NB4 (cell line): Measurements from ENCODE around the gene ZBTB1.

ENCODE experiments used
- MYC ChIP-seq: IDR thresholded peaks from 2 replicates; pipeline ENCODE4 v1.6.1; 2011; ENCODE audit warnings: low read depth, low read length
- POLR2A ChIP-seq: IDR thresholded peaks from 2 replicates; pipeline ENCODE4 v1.6.1; 2011; ENCODE audit warnings: mild to moderate bottlenecking; ENCODE audit not compliant: insufficient read length; ENCODE audit errors: extremely low read depth
- TF ChIP-seq, protein P1 (sequence below): IDR thresholded peaks from one replicate; pipeline ENCODE4 v1.5.1; 2012; ENCODE audit warnings: low read depth, low read length
- TF ChIP-seq, protein P2 (sequence below): IDR thresholded peaks from 2 replicates; pipeline ENCODE4 v1.6.1; 2011; ENCODE audit warnings: low read depth, low read length

DNA sequence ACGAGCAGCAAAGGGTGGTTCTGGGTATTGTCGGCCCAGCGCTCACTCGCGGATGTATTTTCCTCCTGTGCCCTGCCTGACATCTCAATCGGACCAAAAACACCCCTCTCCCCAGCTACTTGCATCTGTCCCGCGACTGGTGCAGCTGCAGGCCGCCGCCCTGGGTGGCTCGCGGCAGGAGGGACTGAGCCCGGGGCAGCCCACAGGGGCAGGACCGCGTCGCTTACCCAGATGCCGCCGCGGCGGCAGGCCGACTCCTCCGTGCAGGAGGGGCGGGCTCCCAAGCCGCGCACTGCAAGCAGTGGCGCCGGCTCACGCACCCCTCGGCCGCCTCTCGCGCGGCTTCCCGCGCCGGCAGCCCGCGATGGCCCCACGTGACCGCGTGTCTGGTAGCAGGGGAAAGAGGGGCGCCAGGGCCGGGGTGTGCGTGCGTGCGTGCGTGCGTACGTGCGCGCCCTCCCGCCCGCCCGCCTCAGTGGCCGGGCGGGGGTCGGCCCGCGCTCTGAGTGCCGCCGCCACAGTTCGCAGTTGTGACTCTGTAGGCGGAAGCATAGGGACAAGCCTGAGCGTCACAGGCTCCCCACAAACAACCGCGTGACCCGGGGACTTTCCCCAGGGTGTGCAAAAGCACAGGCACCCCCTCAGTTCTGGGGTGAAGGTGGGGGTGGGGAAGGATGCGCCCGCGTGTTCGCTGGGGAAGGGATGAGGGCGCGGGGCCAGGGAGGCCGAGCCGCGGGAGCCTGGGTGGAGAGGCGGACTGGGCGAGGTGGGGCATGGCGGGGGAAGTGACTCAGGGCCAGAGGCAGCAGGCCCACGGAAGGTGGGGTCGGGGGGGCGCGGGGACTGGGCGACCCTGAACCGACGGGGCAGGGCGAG is 898 bp upstream of the ZBTB1 start, which contains the start of gene ZBTB25:
- TF ChIP-seq POLR2A: peak; percentile 85
- TF ChIP-seq, protein P1, sequence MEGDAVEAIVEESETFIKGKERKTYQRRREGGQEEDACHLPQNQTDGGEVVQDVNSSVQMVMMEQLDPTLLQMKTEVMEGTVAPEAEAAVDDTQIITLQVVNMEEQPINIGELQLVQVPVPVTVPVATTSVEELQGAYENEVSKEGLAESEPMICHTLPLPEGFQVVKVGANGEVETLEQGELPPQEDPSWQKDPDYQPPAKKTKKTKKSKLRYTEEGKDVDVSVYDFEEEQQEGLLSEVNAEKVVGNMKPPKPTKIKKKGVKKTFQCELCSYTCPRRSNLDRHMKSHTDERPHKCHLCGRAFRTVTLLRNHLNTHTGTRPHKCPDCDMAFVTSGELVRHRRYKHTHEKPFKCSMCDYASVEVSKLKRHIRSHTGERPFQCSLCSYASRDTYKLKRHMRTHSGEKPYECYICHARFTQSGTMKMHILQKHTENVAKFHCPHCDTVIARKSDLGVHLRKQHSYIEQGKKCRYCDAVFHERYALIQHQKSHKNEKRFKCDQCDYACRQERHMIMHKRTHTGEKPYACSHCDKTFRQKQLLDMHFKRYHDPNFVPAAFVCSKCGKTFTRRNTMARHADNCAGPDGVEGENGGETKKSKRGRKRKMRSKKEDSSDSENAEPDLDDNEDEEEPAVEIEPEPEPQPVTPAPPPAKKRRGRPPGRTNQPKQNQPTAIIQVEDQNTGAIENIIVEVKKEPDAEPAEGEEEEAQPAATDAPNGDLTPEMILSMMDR: no peak
- TF ChIP-seq, protein P2, sequence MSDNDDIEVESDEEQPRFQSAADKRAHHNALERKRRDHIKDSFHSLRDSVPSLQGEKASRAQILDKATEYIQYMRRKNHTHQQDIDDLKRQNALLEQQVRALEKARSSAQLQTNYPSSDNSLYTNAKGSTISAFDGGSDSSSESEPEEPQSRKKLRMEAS: peak; percentile 83
- TF ChIP-seq MYC: peak; percentile 65
